HEK293T (cell line): Measurements from ENCODE around the gene PLEKHO1.

Experiments used
- ARNT ChIP-seq: fragments of 450-650 bp; IDR thresholded peaks from 2 replicates; pipeline ENCODE4 v1.6.1; 2017; ENCODE audit warnings: mild to moderate bottlenecking
- ELF4 ChIP-seq: fragments of 450-650 bp; IDR thresholded peaks from 2 replicates; pipeline ENCODE4 v1.6.1; 2017; ENCODE audit warnings: antibody characterized with exemption
- FOXA1 ChIP-seq: fragments of 450-650 bp; IDR thresholded peaks from 2 replicates; pipeline ENCODE4 v1.6.1; 2016; ENCODE audit warnings: mild to moderate bottlenecking
- FOXK2 ChIP-seq: fragments of 450-650 bp; IDR thresholded peaks from 2 replicates; pipeline ENCODE4 v1.6.1; 2016; ENCODE audit warnings: mild to moderate bottlenecking
- FOXM1 ChIP-seq: fragments of 450-650 bp; IDR thresholded peaks from 2 replicates; pipeline ENCODE4 v1.6.1; 2017; ENCODE audit warnings: mild to moderate bottlenecking, borderline replicate concordance
- HDGF ChIP-seq: fragments of 450-650 bp; IDR thresholded peaks from 2 replicates; pipeline ENCODE4 v1.6.1; 2017; ENCODE audit warnings: antibody characterized with exemption, borderline replicate concordance
- L3MBTL2 ChIP-seq: fragments of 450-650 bp; conservative IDR thresholded peaks from 2 replicates; pipeline ENCODE4 v1.6.1; 2016; ENCODE audit warnings: mild to moderate bottlenecking
- NFRKB ChIP-seq: fragments of 450-650 bp; IDR thresholded peaks from 2 replicates; pipeline ENCODE4 v1.6.1; 2016; ENCODE audit warnings: mild to moderate bottlenecking, moderate library complexity
- PKNOX1 ChIP-seq: fragments of 450-650 bp; IDR thresholded peaks from 2 replicates; pipeline ENCODE4 v1.6.1; 2016
- SP1 ChIP-seq: fragments of 450-650 bp; IDR thresholded peaks from 2 replicates; pipeline ENCODE4 v1.6.1; 2017
- SUZ12 ChIP-seq: fragments of 450-650 bp; IDR thresholded peaks from 2 replicates; pipeline ENCODE4 v1.6.1; 2016; ENCODE audit warnings: mild to moderate bottlenecking
- ZNF384 ChIP-seq: fragments of 450-650 bp; IDR thresholded peaks from 2 replicates; pipeline ENCODE4 v1.6.1; 2016

- TF ChIP-seq SP1 = no peak
- TF ChIP-seq L3MBTL2 = no peak
- no peak for TF ChIP-seq SUZ12
- TF ChIP-seq FOXM1 = no peak
- no peak for TF ChIP-seq HDGF
- TF ChIP-seq ZNF384 = no peak
- TF ChIP-seq FOXA1 = no peak
- TF ChIP-seq FOXK2 = no peak
- TF ChIP-seq ARNT = no peak
- no peak for TF ChIP-seq ELF4
- no peak for TF ChIP-seq NFRKB
- no peak for TF ChIP-seq PKNOX1
These were observed 32.5 kb downstream of the PLEKHO1 start for GRCh38 chr1:150182247-150182646.
